ENCODE measurements around the gene KIF2C.
A peak's percentile ranks its signal among the peaks of the same experiment; 100 is the strongest.

- TF ChIP-seq POLR2A (IDR thresholded peaks at IDR 0.05), result peak; percentile 79 to 97
- TF ChIP-seq CTCF (IDR thresholded peaks at IDR 0.05 in 4 of 5, conservative IDR thresholded peaks at IDR 0.05 in 1 of 5), result peak; percentile 77 to 89 (median 81)
Measured at GRCh38 chr1:44730741-44731512, 8.7 kb upstream of the KIF2C start, which contains the start of gene RNU5D-1.

Measured in gastrocnemius medialis (tissue), 4 donors.